Fibroblast of peridontal ligament (primary cell): ENCODE measurements around the gene ADIG.

ENCODE experiments used
- DNase-seq: peaks from one replicate; pipeline ENCODE4 v3.0.0-alpha.2; 2010; ENCODE audit errors: extremely low read depth

The ADIG gene

DNA sequence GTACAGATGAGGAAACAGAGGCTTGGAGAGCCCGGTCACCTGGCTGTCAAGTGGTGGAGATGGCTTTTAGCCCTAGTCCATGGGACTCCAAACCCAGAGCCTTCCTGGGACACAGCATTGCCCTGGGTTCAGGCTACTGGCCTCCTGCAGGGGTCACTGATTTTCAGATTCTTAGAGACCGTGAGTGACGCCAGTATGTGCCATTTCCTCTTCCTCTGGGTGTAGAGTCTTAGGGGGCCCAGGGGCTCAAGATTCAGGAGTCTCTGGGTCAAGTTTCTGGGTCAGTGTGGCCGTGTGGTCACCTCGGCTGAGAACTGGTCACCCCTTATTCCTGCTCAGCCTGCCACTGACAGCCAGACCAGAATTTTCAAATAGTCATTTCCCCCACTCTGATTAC, 21.2 kb downstream of the ADIG start:
- DNase-seq, result no peak

DNA sequence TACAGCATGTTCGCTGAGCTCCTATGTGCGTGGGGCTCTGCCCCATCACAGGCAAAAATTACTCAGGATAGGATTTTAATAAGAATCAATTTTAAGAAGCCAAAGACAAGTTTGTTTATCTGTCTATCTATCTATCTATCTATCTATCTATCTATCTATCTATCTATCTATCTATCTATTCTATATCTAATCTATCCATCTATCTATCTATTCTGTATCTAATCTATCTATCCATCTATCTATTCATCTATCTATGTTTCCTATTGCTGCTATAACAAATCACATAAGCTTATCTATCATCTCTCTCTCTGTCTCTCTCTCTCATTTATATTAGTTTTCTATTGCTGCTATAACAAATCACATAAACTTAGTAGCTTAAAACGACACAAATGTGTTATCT, 22.3 kb downstream of the ADIG start:
- DNase-seq, result no peak

DNA sequence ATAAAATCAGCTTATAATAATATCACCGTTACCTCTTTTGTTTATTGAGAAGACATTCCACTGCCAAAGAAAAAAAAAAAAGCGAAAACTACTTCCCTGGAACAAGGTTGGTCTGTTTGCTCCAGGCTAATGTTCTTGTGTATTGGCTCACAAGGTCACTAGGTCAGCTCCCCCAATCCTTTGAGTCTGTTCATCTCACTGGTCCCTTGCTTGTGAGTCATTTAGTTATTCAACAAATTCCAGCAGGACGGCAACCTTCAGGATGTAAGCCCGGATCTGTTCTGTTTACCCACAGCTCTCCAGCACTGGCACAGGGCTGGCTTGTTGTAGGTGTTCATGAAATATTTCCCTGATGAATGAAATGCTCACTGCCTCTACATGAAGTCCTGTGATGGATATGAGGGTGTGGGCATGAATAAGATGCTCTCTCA, 23.9 kb downstream of the ADIG start:
- no peak for DNase-seq

DNA sequence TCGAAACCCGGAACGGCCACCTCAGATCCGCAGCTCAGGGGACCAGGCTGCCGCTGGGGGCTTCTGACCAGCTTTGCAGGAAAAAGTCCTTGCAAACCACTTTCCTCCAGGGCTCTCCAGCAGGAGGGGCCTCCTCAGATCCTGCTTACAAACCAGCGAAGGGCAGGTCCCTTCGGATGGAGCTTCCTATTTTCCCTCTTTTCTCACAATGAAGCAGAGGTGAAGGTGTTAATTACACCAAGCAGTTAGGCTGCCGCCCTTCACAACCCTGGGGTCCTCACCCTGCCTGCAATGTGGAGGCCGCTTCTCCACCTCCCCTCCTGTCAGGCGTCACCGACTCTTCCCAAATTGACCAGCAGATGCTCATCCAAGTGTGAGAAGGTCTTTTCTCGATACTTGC, 26.4 kb downstream of the ADIG start:
- DNase-seq, result no peak

DNA sequence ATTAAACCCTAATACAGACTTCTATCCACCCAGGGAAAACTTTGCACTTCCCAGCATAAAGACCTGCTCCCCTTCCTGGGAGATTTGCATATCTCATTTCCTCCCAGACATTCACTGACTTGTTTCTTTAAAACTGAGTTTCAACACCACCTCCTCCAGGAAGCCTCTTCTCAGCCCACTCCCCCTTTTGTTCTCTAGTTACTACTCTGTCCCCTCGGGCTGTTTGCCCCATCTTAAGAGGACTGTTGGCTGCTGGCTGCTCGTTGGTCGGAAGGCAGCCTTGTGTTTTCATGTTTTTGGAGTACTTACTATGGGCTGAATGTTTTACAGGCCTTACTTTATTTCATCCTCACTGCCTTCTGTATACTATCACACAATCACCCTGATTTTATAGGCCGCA, 27.2 kb downstream of the ADIG start:
- no peak for DNase-seq

GRCh38 chr20:38609815-38610214, 28.8 kb downstream of the ADIG start:
- no peak for DNase-seq

DNA sequence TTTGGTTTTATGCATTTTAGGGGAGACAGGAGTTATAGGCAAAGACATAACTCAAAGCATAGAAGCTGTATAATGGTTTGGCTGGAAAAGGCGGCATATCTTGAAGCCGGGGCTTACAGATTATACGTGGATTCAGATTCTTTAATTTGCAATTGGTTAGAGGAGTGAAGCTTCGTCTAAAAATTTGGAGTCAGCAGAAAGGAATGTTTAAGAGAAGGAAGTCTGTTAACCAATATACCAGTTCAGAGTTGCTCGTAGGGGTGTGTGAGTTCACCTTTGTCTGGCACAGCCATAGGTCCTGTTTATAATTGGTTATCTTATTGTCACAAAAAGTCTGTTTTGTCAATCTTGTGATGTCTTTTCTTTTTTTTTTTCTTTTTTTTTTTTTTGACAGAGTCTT, 29.5 kb downstream of the ADIG start:
- no peak for DNase-seq

GRCh38 chr20:38612751-38613515, 31.9 kb downstream of the ADIG start:
- DNase-seq, result no peak

- DNase-seq, result no peak
Measured at GRCh38 chr20:38615283-38615682, 34.3 kb downstream of the ADIG start.

DNA sequence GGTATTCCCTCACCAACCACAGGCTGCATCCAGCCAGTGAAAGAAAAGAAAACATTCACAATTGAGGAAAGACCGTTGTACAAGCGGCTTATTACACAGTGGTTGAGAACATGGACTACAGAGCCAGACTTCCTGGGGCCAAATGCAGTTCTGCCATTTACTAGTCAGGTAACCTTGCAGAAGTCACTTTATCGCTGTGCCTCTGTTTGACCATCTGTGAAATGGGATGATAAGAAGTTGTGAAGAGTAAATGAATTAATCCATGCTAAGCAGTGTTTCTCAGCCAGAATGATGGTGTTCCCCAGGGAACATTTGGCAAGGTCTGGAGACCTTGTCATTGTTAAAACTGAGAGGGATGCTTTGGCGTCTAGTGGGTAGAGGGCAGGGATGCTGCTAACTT, 35.5 kb downstream of the ADIG start:
- DNase-seq, result no peak

GRCh38 chr20:38617011-38617829, 36.2 kb downstream of the ADIG start:
- DNase-seq, result no peak

DNA sequence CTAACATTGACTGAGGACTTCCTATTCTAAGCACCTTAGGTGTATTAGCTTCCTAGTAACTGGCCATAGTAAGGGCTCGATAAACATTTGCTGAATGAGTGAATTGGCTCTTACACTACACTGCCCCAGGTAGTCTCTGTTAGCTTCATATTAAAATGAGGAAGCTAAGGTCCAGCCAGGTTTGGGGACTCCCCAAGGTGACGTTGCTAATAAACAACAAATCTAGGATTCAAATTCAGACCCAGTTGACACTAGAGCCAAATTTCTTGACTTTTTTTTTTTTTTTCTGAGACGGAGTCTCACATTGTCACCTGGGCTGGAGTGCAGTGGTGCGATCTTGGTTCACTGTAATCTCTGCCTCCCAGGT, 36.8 kb downstream of the ADIG start:
- no peak for DNase-seq

- no peak for DNase-seq
Measured at GRCh38 chr20:38620441-38620840, 39.4 kb downstream of the ADIG start.

DNA sequence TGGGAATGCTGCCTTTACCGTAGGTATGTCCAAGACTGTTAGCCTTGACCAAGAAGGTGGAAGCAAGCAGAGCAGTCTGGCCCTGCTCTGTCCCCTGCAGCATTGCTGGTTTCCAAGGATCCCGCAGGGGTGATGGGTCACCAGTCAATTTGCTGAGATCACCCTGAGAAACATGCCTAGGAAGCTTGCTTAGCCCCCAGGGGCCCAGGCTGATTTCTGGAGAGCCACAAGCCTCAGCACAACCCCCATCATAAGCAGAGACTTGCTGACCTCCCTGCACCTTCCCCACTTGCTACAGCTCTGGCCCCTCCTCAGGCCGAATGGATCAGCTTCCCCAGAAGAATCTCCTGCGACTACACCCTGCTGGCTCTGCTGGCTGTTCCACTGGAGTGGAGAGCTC, 42.1 kb downstream of the ADIG start:
- no peak for DNase-seq

GRCh38 chr20:38624084-38624483, 43.1 kb downstream of the ADIG start:
- DNase-seq, result no peak

DNA sequence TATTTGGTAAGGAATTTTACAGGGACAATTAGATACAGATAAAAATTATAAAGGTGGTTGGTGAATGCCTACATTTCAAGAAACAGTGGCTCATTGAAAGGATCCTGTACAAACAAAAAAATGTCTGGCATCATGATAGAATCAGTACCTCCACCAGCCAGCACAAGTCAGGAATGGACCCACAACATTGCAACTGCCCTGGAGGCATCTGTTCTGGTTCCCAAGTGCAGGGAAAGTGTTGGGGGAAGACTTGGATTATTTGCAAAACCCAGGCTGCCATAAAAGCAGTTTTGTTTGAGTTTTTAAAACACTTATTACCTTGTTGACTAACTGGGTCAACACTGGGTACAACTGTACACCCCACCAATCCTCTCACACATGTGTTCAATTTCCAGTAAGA, 44.9 kb downstream of the ADIG start:
- no peak for DNase-seq

GRCh38 chr20:38626921-38627659, 46.1 kb downstream of the ADIG start:
- no peak for DNase-seq

DNA sequence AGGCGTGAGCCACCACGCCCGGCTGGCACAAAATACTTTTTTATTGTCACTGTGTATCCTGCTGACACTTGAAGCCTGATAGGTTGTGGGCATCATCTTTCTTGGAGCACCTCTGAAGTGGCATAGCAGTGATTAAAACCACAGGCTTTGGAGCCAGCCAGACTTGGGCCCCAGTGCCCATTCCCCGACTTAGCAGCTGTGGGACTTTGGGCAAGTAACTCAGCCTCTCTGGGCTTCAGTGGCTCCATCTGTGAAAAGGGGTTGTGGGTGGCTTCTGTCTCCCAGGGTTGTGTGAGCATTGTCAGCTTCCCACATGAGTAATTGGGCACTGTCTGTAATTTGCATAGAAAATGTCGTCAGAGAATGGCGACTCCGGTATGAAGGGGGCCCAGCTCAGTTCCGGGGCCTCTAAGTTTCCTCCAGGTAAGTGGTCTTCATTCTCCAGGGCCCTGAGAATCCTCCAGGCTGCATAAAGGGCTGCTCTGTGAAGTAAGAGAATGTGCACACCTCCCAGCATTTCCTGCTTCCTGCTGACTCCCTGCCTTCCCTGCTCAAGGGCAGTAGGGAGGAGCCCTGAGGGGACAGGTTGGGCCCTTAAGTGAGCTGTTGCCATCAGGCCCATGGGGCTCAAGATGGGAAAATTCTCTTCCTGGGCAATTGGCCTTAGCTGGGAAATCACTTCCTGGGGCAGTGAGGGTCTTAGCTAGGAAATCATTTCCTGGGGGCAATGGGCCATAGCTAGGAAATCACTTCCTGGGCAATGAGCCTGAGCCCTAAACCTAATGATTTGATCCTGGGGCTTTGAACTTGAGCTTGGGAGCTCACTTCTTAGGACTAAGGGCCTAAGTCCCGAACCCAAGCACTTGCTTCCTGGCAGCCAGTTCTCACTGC, 47.8 kb downstream of the ADIG start:
- DNase-seq, result no peak

GRCh38 chr20:38629979-38630378, 49.0 kb downstream of the ADIG start:
- DNase-seq, result no peak

GRCh38 chr20:38630727-38631126, 49.7 kb downstream of the ADIG start:
- no peak for DNase-seq

DNA sequence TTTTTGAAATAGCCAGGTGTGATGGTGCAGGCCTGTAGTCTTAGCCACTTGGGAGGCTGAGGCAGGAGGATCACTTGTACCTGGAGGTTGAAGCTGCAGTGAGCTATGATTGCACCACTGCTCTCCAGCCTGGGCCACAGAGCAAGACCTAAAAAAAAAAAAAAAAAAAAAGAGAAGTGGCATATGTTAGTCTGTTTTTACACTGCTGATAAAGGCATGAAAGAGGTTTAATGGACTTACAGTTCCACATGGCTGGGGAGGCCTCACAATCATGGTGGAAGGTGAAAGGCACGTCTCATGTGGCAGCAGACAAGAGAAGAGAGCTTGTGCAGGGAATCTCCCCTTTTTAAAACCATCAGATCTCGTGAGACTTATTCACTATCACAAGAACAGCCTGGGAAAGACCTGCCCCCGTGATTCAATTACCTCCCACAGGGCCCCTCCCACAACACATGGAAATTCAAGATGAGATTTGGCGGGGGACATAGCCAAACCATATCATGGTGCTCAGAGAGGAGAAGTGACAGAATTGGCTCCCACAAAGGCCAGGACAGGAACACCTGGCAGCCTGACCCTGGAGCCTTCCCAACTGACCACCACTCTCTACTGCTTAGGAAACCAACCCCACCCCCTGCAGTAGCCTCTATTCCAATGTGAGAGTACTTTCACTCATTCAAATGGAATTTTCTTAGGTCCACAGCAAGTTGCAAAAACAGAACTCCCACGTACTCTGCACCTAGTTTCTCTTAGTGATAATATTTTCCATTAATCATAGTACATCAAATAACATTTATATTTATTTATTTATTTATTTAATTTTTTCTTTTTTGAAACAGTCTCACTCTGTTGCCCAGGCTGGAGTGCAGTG, 50.4 kb downstream of the ADIG start:
- DNase-seq, result no peak
